Epidermal melanocyte (primary cell): ENCODE data around the gene CCDC60.

Experiments
- DNase-seq: peaks from one replicate; pipeline ENCODE4 v3.0.0; 2011; ENCODE audit warnings: low spot score; ENCODE audit not compliant: insufficient read length

CCDC60 gene

DNA sequence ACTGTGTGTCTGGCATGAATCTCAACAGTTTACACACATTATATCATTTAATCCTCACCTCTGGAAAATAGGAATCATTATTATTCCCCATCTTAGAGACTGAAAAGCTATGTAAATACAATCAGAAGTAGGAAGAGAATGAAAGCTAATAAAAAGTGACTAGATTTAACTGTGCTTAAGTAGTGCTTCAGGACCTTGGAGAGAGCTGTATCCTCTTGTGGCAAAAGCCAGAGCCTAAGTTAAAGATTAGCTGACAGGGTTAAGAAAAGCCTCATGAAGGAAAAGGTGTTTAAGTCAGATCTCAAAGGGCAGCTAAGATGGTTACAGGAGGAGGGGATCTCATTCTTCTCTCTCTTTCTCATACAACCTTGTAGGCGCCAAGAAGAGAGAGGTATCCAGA is 193.7 kb downstream of the CCDC60 start:
- no peak for DNase-seq

- DNase-seq = no peak
Observed at GRCh38 chr12:119540476-119540875, 205.9 kb downstream of the CCDC60 start.

- peak; percentile 64 for DNase-seq
Observed at GRCh38 chr12:119544765-119545625, 210.5 kb downstream of the CCDC60 start.

GRCh38 chr12:119546340-119546739 is 211.8 kb downstream of the CCDC60 start:
- no peak for DNase-seq

DNA sequence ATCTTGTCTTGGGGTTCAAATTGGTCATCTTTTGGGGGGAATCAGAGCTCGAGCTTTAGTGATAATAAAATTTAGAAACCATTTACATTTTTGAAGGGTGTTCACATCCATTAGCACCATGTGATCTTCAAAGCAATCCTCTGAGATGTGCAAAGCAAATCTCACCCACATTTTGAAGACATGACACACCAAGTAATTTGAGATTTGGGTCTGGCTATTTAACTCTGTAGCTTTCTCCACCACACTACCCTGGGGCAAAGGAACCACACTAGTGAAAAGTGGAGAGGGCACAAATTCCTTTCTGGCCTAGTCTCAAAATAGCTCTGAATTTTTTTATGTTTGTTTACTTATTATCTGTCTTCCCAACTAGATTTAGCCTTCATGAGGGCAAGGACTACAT is 212.5 kb downstream of the CCDC60 start:
- DNase-seq = no peak

- no peak for DNase-seq
Observed at GRCh38 chr12:119556854-119557253, 222.3 kb downstream of the CCDC60 start.

DNA sequence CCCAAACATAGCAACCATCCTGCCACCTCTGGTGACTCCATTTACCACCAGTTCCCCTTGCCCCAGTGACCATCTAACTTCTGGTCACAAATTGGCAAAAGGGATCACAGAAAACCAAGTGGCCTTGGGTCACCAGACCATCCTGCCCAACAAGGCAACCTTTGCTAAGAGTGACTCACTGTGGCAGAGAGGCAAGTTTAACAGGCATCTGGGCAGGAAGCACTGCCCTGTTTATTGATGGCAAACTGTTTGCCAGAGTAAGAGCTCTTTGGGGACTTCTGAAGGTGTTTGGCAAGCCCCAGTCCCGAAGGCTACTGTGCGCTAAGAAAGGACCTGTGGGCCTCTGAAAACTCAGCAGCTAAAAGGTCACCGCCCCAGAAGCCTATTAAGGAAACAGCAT is 230.9 kb downstream of the CCDC60 start:
- DNase-seq = no peak

GRCh38 chr12:119570771-119571170 is 236.2 kb downstream of the CCDC60 start:
- DNase-seq = no peak

DNA sequence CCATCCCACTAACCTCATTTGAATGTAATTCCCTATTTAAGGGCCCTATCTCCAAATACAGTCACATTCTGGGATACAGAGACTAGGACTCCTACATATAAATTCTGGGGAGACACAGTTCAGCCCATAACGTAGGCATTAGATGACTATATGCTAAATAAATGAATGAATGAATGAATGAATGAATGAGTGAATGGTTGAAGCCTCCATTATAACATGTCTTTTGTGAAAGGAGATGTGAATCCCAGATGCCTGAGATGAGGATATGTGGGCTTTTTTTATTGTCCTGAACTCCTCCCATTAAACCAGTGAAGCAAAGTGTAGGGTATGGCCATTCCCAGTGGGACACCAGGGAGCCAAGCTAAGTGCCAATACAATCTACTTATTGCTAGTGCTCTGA is 238.6 kb downstream of the CCDC60 start:
- no peak for DNase-seq

GRCh38 chr12:119574255-119574654 is 239.7 kb downstream of the CCDC60 start:
- no peak for DNase-seq

DNA sequence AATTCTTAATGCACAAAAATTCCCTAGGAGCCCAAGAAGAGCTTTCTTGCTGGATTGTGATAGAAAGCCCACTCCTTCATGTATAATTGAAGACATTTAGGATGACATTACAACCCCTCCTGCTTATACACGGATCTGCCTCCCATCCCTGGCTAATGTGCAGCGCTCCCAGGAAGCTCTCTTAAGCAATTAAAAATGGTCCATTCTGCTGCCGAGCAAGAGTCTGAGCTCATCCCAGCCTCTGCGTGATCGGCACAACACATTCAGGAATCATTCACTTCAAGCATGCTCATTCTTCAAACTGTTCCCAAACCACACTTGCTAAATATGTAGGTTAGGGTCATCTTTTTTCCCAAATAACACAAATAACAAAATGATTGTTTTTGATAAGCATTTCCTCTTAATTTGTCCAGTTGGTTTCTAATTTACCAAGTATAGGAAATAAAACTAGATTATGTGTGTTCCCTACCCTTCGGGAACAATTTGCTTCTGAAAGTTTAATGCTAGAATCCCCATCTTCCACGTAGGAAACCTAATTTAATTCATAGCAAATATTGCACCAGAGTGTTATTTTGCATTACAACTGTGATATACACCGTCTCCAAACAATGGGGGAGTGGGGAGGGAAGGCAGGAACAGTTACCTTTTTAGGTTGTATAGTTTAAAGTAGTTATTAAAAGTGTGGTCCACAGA is 241.7 kb downstream of the CCDC60 start:
- DNase-seq = no peak

DNA sequence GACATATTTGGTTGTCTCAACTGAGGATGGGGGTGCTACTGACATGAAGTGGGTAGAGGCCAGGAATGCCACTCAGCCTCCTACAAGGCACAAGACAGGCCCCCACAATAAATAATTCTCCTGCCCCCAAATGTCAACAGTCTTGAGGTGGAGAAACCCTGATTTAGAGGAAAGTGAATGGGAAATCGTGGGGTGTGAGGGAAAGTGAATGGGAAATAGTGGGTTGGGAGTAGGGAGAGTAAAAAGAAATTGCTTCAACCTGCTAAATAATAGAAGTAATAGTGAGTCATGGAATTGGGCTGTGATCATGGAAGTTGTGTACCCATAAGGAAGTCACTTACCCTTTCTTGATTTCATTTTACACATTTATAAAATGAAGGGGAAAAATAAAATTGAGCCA is 242.4 kb downstream of the CCDC60 start:
- DNase-seq = no peak

GRCh38 chr12:119578112-119578511 is 243.6 kb downstream of the CCDC60 start:
- DNase-seq = no peak

DNA sequence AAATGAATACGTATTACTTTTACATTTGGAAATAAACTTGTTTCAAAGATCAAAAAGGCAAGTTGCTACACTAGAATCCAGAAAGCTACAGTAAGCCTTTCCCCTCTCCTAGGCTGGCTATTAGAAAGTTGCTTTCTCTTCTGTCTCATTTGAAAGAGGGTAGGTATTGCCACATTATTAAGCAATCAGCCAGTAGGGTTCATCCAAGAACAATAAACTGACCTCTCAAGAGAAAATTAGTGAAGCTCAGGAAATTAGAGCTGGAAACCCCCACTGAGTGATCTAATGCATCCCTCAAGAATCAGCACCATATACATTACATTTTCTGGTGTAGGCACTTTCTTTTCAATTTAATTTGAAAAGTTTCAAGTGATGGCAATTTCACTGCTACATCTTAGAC is 254.6 kb downstream of the CCDC60 start:
- no peak for DNase-seq

- DNase-seq = no peak
Observed at GRCh38 chr12:119589634-119590033, 255.1 kb downstream of the CCDC60 start.
